HAP-1 (cell line): Measurements from ENCODE around the gene TBC1D22B.

ENCODE experiments used
- DNase-seq, 2 experiments: peaks; one replicate each; pipeline ENCODE4 v3.0.0-alpha.2; 2016 to 2020; ENCODE audit warnings: low spot score in 2 of 2
- H3K27me3 ChIP-seq: fragments of 250-450 bp; sonication (Bioruptor Pico); 2 replicates; pipeline ENCODE4 v1.5.1; 2020; ENCODE audit warnings: low read depth, mild to moderate bottlenecking, moderate library complexity
- H3K36me3 ChIP-seq: fragments of 250-450 bp; sonication (Bioruptor Pico); replicated peaks from 2 replicates; pipeline ENCODE4 v1.5.1; 2020; ENCODE audit warnings: mild to moderate bottlenecking
- H3K4me1 ChIP-seq: fragments of 250-450 bp; sonication (Bioruptor Pico); 2 replicates; pipeline ENCODE4 v1.5.1; 2020; ENCODE audit warnings: mild to moderate bottlenecking
- H3K4me3 ChIP-seq: fragments of 250-450 bp; sonication (Bioruptor Pico); 2 replicates; pipeline ENCODE4 v1.5.1; 2020; ENCODE audit warnings: mild to moderate bottlenecking, moderate library complexity
- H3K9me3 ChIP-seq: fragments of 250-450 bp; sonication (Bioruptor Pico); 2 replicates; pipeline ENCODE4 v1.5.1; 2020; ENCODE audit warnings: mild to moderate bottlenecking, moderate library complexity
- in situ Hi-C: fragments of 300-500 bp; cut with MboI; formaldehyde crosslinking; loops from 3 replicates; pipeline ENCODE4 v1.14.3; 2020; ENCODE audit warnings: low sequenced_read_pairs, inconsistent platforms, mixed read lengths

TBC1D22B gene

DNA sequence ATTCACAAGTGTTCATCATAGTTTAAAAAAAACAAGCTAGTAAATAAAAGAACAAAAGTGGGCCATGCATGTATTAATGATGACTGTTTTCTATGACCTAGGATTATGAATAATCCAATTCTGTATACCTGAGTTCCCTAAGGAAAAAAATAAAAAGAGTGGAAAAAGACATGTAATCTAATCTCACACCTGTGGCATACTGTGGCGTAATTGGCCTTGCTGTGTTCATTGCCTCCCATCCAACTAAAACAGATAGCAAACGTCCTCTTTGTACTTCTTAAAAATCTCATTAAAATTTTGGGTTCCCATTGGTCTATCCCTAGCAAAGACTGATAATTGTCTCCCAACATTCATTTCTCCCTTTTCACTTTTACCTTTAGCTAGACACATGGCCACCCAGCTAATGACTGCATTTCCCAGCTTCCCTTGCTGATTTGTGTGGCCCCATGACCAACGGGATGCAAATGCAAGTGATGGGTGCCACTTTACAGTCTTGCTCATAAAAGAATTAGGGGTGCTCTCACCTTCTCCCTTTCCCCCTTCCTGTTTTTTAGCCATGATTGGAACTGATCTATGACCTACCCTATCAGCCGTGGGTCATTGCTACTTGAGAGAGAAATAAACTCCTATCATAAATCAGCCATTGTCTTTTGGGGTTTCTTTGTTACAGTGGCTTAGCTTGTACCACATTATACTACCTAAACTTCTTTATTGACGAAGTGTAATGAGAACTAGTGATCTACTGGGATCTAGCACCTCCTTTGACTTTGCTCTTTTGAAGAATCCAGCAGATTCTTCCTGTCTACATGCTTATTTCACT, 32.0 kb upstream of the TBC1D22B start:
- no peaks in the 10 kb centered on the region for H3K36me3 ChIP-seq
- H3K27me3 ChIP-seq = no peaks in the 10 kb centered on the region
- H3K4me1 ChIP-seq = peaks cover 6% of the 10 kb centered on the region; the same call in 1 of the 2 replicates
- no peaks in the 10 kb centered on the region for H3K9me3 ChIP-seq
- in situ Hi-C loops = no loop called here
- no peak overlapping the region for H3K4me3 ChIP-seq
- DNase-seq = no peak

GRCh38 chr6:37230104-37230503, 27.5 kb upstream of the TBC1D22B start:
- Histone ChIP-seq H3K4me1 (no peaks in the 10 kb centered on the region), H3K36me3 (no peaks in the 10 kb centered on the region), H3K9me3 (no peaks in the 10 kb centered on the region), H3K27me3 (no peaks in the 10 kb centered on the region), H3K4me3 (no peak overlapping the region)
- DNase-seq = no peak
- in situ Hi-C loops = no loop called here

DNA sequence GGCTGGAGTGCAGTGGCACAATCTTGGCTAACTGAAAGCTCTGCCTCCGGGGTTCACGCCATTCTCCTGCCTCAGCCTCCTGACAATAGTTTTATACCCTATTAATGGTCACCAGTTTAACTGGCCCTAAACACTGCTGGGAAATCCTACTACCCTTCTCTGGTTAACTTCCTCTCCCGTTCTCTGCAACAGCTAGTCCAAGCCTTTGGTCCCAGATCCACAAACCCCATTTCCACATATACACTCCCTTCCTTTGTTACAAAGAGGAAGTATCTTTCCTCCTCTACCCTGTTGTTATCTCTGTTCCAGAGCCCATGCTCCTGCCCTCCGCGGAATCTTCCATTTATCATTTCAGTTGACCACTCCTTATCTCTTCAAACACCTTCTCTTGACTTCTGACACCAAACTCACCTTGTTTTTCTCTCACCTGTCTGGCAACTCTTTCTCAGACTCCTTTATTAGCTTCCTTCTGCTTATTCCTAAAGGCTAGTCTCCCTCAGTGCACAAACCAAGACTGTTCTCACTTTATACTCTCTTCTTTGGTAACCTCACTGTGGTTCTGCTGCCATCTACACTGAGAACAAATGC, 25.0 kb upstream of the TBC1D22B start:
- no peaks in the 10 kb centered on the region for H3K36me3 ChIP-seq

DNA sequence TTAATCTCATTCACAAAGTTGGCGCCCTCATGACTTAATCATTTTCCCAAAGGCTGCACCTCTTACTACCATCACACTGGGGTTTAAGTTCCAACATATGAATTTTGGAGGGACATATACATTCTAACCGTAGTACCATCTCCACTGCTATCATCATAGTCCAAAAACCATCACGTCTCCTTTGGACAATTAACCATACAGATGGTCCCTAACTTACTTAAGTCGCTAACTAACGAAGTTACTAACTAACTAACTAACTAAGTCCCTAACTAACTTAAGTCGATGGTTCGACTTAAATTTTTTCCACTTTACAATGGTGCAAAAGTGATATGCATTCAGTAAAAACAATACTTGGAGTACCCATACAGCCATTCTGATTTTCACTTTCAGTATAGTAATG, 24.0 kb upstream of the TBC1D22B start:
- Histone ChIP-seq H3K27me3 (no peaks in the 10 kb centered on the region), H3K36me3 (no peaks in the 10 kb centered on the region), H3K4me3 (no peak overlapping the region), H3K9me3 (no peaks in the 10 kb centered on the region), H3K4me1 (no peaks in the 10 kb centered on the region)
- no peak for DNase-seq
- in situ Hi-C loops = no loop called here

More for the DNA sequence above, 25.0 kb upstream of the TBC1D22B start:
- Histone ChIP-seq H3K27me3 (no peaks in the 10 kb centered on the region), H3K9me3 (no peaks in the 10 kb centered on the region), H3K4me3 (no peak overlapping the region), H3K4me1 (no peaks in the 10 kb centered on the region)
- DNase-seq = no peak
- in situ Hi-C loops = no loop called here

GRCh38 chr6:37236921-37237320, 20.7 kb upstream of the TBC1D22B start:
- Histone ChIP-seq H3K4me3 (no peak overlapping the region), H3K4me1 (no peaks in the 10 kb centered on the region), H3K9me3 (no peaks in the 10 kb centered on the region), H3K36me3 (no peaks in the 10 kb centered on the region), H3K27me3 (no peaks in the 10 kb centered on the region)
- in situ Hi-C loops = no loop called here
- no peak for DNase-seq

DNA sequence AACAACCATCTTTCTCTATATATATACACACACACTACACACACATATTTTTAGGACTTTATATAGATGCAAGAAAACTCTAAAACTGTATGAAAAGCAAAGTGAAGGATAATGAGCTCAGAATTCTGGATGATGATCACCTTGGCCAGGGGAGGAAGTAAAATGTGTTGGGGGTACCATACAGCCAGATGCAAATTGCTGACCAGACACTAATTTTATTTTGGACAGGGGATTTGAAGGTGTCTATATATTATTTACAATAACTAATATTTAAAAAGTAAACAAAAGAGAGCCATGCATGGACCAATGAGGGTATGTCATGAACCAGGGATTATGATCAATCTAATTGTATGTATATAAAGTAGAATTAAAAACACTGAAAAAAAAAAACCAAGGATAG, 19.8 kb upstream of the TBC1D22B start:
- in situ Hi-C loops = no loop called here
- Histone ChIP-seq H3K9me3 (no peaks in the 10 kb centered on the region), H3K4me1 (no peaks in the 10 kb centered on the region), H3K27me3 (no peaks in the 10 kb centered on the region), H3K4me3 (no peak overlapping the region), H3K36me3 (no peaks in the 10 kb centered on the region)
- DNase-seq = no peak

DNA sequence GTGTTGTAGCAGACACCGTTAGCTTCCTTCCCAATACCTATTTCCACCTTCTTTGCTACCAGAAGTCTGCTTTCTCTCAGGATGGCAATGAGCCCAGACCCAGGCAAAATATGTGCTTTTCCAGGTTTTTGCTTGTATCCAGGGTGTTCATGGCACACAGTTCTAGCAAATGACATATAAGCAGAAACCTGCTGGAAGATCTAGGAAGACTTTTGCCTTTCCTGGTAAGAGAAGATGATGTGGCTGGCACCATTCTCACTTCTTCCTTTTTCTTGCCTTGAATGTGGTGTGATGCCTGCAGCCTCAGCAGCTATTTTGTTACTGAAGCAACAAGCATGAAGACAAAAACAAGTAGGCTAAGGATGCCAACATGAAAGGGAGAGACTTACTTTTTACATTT, 19.2 kb upstream of the TBC1D22B start:
- H3K27me3 ChIP-seq = no peaks in the 10 kb centered on the region
- in situ Hi-C loops = no loop called here
- no peaks in the 10 kb centered on the region for H3K36me3 ChIP-seq
- no peaks in the 10 kb centered on the region for H3K9me3 ChIP-seq
- H3K4me3 ChIP-seq = no peak overlapping the region
- DNase-seq = no peak
- H3K4me1 ChIP-seq = no peaks in the 10 kb centered on the region

DNA sequence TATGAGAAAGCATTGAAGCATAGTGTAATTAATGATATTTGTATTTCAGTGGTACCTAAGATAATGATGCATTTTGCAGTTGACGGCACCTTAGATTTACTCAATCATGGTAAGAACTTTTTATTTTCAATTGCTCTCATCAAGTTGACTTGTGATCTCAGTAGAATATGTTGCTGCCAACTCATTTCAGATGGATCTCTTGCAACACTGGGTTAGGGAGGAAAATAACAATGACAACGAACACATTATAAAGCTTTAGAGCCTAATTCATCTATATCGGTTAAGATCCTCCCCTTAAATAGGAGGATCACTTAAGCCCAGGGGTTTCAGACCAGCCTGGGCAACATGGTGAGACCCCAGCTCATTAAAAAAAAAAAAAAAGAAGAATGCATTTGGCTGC, 18.0 kb upstream of the TBC1D22B start:
- no peak for DNase-seq
- in situ Hi-C loops = no loop called here
- Histone ChIP-seq H3K9me3 (no peaks in the 10 kb centered on the region), H3K27me3 (no peaks in the 10 kb centered on the region), H3K4me3 (no peak overlapping the region), H3K4me1 (no peaks in the 10 kb centered on the region), H3K36me3 (no peaks in the 10 kb centered on the region)

- in situ Hi-C loops = no loop called here
- Histone ChIP-seq H3K36me3 (no peaks in the 10 kb centered on the region), H3K9me3 (no peaks in the 10 kb centered on the region), H3K27me3 (no peaks in the 10 kb centered on the region), H3K4me1 (no peaks in the 10 kb centered on the region), H3K4me3 (no peak overlapping the region)
- DNase-seq = peak in 1 of 2 experiments; percentile 50
These were observed 17.4 kb upstream of the TBC1D22B start for GRCh38 chr6:37239950-37240713.

DNA sequence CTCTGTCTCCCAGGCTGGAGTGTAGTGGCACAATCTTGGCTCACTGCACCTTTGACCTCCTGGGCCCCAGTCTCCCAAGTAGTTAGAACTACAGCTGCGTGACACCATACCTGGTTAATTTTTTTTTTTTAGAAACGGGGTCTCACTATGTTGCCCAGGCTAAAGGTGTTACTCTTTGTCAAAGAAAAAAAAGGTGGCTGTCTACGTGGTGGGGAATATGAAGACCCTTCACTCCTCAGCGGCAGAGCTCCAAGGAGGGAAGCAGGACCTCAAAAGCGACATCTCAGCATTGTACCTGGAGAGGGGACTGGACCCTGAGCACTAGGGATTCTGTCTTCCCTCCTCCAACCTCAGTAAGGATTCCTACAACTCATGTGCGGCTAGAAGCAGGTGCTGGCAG, 16.4 kb upstream of the TBC1D22B start:
- Histone ChIP-seq H3K27me3 (no peaks in the 10 kb centered on the region), H3K4me3 (no peak overlapping the region), H3K4me1 (no peaks in the 10 kb centered on the region), H3K9me3 (no peaks in the 10 kb centered on the region), H3K36me3 (no peaks in the 10 kb centered on the region)
- in situ Hi-C loops = no loop called here
- DNase-seq = no peak

DNA sequence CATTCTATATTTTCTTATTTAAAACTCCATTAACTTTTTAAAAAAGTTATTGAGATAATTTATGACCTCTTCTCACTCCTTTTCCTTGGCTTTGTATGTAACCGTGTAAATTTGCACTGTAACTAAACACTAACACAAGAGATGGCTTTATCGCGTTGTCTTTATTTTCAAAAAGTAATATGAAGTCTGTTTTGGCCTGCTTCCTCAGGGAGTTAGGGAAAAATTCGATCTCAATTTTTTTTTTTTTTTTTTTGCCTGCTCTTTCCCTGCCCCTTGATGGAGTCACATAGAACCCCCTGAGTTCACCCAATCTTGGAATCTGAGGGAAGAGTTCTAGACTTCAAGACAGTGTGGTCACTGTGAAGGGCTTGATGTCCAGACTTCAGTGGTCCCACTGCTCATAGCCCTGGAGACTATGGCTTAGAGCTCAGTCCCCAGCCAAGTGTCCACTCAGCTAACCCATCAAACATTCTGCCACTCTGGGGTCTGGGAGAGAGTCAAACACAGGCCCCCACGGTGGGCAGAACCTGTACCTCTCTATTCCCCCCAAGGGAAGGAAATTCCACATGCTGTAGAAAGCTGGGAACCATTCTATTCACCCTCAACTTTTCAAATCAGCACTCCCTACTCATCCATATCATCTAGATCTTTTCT, 15.7 kb upstream of the TBC1D22B start:
- in situ Hi-C loops = no loop called here
- H3K4me1 ChIP-seq = no peaks in the 10 kb centered on the region

DNA sequence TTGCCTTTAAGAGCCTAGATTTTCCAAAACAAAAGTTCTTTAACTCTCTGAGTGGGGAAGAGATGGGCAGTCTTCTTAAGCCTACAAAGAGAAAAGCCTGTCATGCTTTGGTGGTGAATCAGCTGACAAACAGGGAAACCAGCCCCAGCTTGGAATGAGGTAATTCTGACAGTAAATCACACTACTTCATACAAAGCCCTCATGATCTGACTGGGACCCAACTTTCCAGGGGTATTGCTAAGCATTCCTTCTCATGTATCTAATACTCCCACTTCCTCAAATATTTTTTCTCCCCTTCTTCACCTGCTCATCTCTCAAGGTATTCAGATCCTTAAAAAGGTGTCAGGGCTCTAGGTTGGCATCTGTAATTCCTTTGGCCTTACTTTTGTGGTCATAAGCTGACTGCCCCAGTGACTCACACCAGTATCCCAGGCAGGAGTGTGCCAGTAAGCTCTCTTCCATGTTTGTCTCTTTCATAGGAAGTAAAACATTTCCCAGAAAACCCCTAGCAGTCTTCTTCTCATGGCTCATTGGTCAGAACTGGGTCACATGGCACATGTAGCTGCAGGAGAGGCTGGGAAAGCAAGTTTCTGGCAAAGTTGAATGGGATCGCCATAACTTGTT, 15.0 kb upstream of the TBC1D22B start:
- Histone ChIP-seq H3K4me3 (no peak overlapping the region), H3K27me3 (no peaks in the 10 kb centered on the region), H3K9me3 (no peaks in the 10 kb centered on the region), H3K36me3 (no peaks in the 10 kb centered on the region), H3K4me1 (no peaks in the 10 kb centered on the region)
- in situ Hi-C loops = no loop called here
- DNase-seq = no peak

More for the DNA sequence above, 15.7 kb upstream of the TBC1D22B start:
- Histone ChIP-seq H3K9me3 (no peaks in the 10 kb centered on the region), H3K27me3 (no peaks in the 10 kb centered on the region), H3K4me3 (no peak overlapping the region), H3K36me3 (no peaks in the 10 kb centered on the region)
- DNase-seq = no peak

DNA sequence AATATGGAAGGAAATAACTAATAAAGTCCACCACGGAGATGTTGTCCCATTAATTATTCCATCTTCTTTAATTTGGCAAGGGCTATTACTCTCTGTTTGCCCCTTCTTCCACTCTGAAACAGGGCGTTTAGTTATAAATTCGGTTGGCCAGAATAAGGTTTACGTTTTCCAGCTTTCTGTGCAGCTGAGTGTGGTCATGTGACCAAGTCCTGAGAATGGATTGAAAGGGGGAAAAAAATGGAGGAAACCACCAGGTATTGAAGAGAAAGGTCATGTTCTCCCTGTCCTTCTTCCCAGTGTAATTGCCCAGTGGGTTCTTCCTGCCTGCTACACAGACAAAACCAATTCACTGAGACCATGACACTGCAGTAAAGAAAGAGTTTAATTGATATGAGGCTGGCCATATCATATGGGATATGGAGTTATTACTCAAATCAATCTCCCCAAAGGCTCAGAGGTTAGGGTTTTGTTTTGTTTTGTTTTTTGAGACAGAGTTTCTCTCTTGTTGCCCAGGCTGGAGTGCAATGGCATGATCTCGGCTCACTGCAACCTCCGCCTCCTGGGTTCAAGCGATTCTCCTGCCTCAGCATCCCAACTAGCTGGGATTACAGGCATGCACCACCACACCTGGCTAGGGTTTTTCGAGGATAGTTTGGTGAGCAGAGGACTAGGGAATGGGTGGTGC, 14.3 kb upstream of the TBC1D22B start:
- in situ Hi-C loops = no loop called here
- H3K4me1 ChIP-seq = no peaks in the 10 kb centered on the region
- H3K27me3 ChIP-seq = no peaks in the 10 kb centered on the region
- DNase-seq = no peak
- no peaks in the 10 kb centered on the region for H3K9me3 ChIP-seq
- H3K4me3 ChIP-seq = no peak overlapping the region
- no peaks in the 10 kb centered on the region for H3K36me3 ChIP-seq
